Natural killer cell (primary cell): Measurements from ENCODE around the gene PYROXD2. TPM values are rescaled to one million over a fixed set of nuclear protein-coding genes. Genes with fewer than 3 reads are reported as not detected.

Source experiments
- total RNA-seq, 4 donors: library from RNA; stranded (reverse); fragments of 120-200 nt in 1 of 4; gene quantifications; one replicate each; pipeline versions ENCODE4 v1.2.3 to v1.2.4, GENCODE V29; 2013 to 2022

Gene PYROXD2
- total RNA-seq, 3 donors from 2014 or later (not counting 1 experiment from before 2014, with no cell fraction given): 20.8 to 28.2 (median 28.0) TPM

Other genes with a start within 250 kb of the PYROXD2 start
- under 1 TPM in 1 of 3 donors, not detected in 2; 0.23 TPM for gene LOXL4, start 147.0 kb downstream of the PYROXD2 start, total RNA-seq
- 100 to 1,000 TPM in 2 of 3 donors, 10 to 100 TPM in 1; 92.4 to 103 (median 102) TPM for gene HPS1, start 31.8 kb upstream of the PYROXD2 start, total RNA-seq